ENCODE measurements around the gene FABP2.

DNA sequence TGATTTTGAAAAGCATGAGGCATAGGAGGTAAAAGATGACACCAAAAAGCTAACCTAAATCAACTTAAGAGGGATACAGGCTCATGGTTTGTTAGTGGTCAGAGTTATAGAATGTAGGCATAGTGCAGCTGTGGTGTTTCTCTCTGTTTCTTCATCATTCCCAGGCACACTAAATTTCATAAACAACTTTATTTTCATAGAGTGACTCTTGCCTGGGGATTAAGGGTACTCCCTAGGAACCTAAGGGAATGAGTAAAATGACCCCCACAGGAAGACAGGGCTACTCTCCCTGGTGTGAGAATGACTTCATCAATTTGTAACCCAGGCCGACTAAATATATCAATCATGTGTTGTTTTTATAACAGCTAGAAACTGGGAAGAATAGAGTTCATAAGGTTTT lies 11.1 kb downstream of the FABP2 start:
- TF ChIP-seq, protein P1, sequence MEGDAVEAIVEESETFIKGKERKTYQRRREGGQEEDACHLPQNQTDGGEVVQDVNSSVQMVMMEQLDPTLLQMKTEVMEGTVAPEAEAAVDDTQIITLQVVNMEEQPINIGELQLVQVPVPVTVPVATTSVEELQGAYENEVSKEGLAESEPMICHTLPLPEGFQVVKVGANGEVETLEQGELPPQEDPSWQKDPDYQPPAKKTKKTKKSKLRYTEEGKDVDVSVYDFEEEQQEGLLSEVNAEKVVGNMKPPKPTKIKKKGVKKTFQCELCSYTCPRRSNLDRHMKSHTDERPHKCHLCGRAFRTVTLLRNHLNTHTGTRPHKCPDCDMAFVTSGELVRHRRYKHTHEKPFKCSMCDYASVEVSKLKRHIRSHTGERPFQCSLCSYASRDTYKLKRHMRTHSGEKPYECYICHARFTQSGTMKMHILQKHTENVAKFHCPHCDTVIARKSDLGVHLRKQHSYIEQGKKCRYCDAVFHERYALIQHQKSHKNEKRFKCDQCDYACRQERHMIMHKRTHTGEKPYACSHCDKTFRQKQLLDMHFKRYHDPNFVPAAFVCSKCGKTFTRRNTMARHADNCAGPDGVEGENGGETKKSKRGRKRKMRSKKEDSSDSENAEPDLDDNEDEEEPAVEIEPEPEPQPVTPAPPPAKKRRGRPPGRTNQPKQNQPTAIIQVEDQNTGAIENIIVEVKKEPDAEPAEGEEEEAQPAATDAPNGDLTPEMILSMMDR (IDR thresholded peaks at IDR 0.05): no peak
- TF ChIP-seq POLR2A (IDR thresholded peaks at IDR 0.05): no peak

Data from testis (tissue), 2 donors.